Measurements from ENCODE around the gene LIPC.

Gene LIPC

GRCh38 chr15:58575045-58575786 is 143.4 kb downstream of the LIPC start:
- DNase-seq (ENCODE audit: insufficient read length, low spot score) (no peak), FAIRE-seq (no peak)
- TF ChIP-seq CTCF (IDR thresholded peaks at IDR 0.05; ENCODE audit: insufficient read depth, missing control alignments), result no peak

GRCh38 chr15:58576657-58577056 is 144.9 kb downstream of the LIPC start:
- TF ChIP-seq CTCF (IDR thresholded peaks at IDR 0.05; ENCODE audit: insufficient read depth, missing control alignments), result no peak
- DNase-seq (ENCODE audit: insufficient read length, low spot score) (no peak), FAIRE-seq (no peak)

GRCh38 chr15:58582160-58582559 is 150.4 kb downstream of the LIPC start:
- no peak for FAIRE-seq
- no peak for TF ChIP-seq CTCF (IDR thresholded peaks at IDR 0.05; ENCODE audit: insufficient read depth, missing control alignments)
- no peak for DNase-seq (ENCODE audit: insufficient read length, low spot score)

GRCh38 chr15:58583171-58583908 is 151.5 kb downstream of the LIPC start:
- DNase-seq (ENCODE audit: insufficient read length, low spot score) (no peak), FAIRE-seq (no peak)
- TF ChIP-seq CTCF (IDR thresholded peaks at IDR 0.05; ENCODE audit: insufficient read depth, missing control alignments), result no peak

GRCh38 chr15:58584789-58585461 is 153.1 kb downstream of the LIPC start:
- FAIRE-seq, result no peak
- no peak for TF ChIP-seq CTCF (IDR thresholded peaks at IDR 0.05; ENCODE audit: insufficient read depth, missing control alignments)
- no peak for DNase-seq (ENCODE audit: insufficient read length, low spot score)

GRCh38 chr15:58585693-58586443 is 154.1 kb downstream of the LIPC start:
- DNase-seq (ENCODE audit: insufficient read length, low spot score) (no peak), FAIRE-seq (no peak)
- TF ChIP-seq CTCF (IDR thresholded peaks at IDR 0.05; ENCODE audit: insufficient read depth, missing control alignments), result no peak

Measured in D721Med (cell line).